ENCODE results near the gene JAG1.

The JAG1 gene

GRCh38 chr20:10673842-10674683 is at the start of gene JAG1:
TSS of gene JAG1 (minus strand) at chr20:10673999. CDS start at chr20:10673530, 469 bp downstream.
- DNase-seq (ENCODE audit: low read depth, low spot score): peak; percentile 98

- no peak for DNase-seq (ENCODE audit: low read depth, low spot score)
Observed at GRCh38 chr20:10721976-10722375, 48.2 kb upstream of the JAG1 start.

GRCh38 chr20:10721137-10721896 is 47.5 kb upstream of the JAG1 start:
- DNase-seq (ENCODE audit: low read depth, low spot score): no peak

GRCh38 chr20:10720565-10720964 is 46.8 kb upstream of the JAG1 start:
- DNase-seq (ENCODE audit: low read depth, low spot score): no peak

- no peak for DNase-seq (ENCODE audit: low read depth, low spot score)
Observed at GRCh38 chr20:10719740-10720385, 46.1 kb upstream of the JAG1 start.

GRCh38 chr20:10718661-10719060 is 44.9 kb upstream of the JAG1 start:
- DNase-seq (ENCODE audit: low read depth, low spot score): no peak

- DNase-seq (ENCODE audit: low read depth, low spot score): no peak
Observed at GRCh38 chr20:10716855-10717254, 43.1 kb upstream of the JAG1 start.

- DNase-seq (ENCODE audit: low read depth, low spot score): no peak
Observed at GRCh38 chr20:10715035-10715434, 41.2 kb upstream of the JAG1 start.

GRCh38 chr20:10714236-10714975 is 40.6 kb upstream of the JAG1 start:
- DNase-seq (ENCODE audit: low read depth, low spot score): no peak

GRCh38 chr20:10713161-10713560 is 39.4 kb upstream of the JAG1 start:
- no peak for DNase-seq (ENCODE audit: low read depth, low spot score)

GRCh38 chr20:10711903-10712451 is 38.2 kb upstream of the JAG1 start:
- no peak for DNase-seq (ENCODE audit: low read depth, low spot score)

GRCh38 chr20:10710991-10711775 is 37.4 kb upstream of the JAG1 start:
- no peak for DNase-seq (ENCODE audit: low read depth, low spot score)

- no peak for DNase-seq (ENCODE audit: low read depth, low spot score)
Observed at GRCh38 chr20:10709916-10710315, 36.1 kb upstream of the JAG1 start.

- no peak for DNase-seq (ENCODE audit: low read depth, low spot score)
Observed at GRCh38 chr20:10708351-10709185, 34.8 kb upstream of the JAG1 start.

- DNase-seq (ENCODE audit: low read depth, low spot score): no peak
Observed at GRCh38 chr20:10707791-10708190, 34.0 kb upstream of the JAG1 start.

- no peak for DNase-seq (ENCODE audit: low read depth, low spot score)
Observed at GRCh38 chr20:10707068-10707467, 33.3 kb upstream of the JAG1 start.

GRCh38 chr20:10706460-10706811 is 32.6 kb upstream of the JAG1 start:
- no peak for DNase-seq (ENCODE audit: low read depth, low spot score)

GRCh38 chr20:10705801-10706459 is 32.1 kb upstream of the JAG1 start:
- no peak for DNase-seq (ENCODE audit: low read depth, low spot score)

- no peak for DNase-seq (ENCODE audit: low read depth, low spot score)
Observed at GRCh38 chr20:10701607-10702006, 27.8 kb upstream of the JAG1 start.

Measured in ELF-1 (cell line).